HG03280 (cell line): ENCODE data around the gene XPC.

Experiments used
- ATAC-seq: cut with Tn5 transposase; IDR thresholded peaks from one replicate; pipeline ENCODE4 v1.9.1; 2021; ENCODE audit warnings: mild to moderate bottlenecking, moderate library complexity; ENCODE audit not compliant: unreplicated experiment

XPC gene

DNA sequence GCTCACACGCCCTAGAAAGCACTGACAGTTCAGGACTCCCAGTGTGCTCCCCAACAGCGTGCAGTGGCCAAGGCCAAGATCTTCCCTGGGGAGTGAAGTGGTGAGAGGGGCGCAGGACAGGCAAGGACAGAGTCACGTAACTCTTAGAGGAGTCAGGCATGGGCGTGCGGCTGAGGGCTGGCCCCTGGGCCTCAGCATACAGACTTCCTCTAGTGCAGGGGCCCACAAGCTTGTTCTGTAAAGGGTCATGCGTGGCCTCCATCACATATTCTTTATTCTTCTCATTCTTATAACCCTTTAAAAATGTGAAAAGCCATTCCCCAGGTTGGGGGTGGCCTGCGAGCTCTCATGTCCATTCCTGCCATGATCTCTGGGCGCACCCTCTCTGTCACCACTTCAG, 28.3 kb downstream of the XPC start:
- ATAC-seq, result no peak

DNA sequence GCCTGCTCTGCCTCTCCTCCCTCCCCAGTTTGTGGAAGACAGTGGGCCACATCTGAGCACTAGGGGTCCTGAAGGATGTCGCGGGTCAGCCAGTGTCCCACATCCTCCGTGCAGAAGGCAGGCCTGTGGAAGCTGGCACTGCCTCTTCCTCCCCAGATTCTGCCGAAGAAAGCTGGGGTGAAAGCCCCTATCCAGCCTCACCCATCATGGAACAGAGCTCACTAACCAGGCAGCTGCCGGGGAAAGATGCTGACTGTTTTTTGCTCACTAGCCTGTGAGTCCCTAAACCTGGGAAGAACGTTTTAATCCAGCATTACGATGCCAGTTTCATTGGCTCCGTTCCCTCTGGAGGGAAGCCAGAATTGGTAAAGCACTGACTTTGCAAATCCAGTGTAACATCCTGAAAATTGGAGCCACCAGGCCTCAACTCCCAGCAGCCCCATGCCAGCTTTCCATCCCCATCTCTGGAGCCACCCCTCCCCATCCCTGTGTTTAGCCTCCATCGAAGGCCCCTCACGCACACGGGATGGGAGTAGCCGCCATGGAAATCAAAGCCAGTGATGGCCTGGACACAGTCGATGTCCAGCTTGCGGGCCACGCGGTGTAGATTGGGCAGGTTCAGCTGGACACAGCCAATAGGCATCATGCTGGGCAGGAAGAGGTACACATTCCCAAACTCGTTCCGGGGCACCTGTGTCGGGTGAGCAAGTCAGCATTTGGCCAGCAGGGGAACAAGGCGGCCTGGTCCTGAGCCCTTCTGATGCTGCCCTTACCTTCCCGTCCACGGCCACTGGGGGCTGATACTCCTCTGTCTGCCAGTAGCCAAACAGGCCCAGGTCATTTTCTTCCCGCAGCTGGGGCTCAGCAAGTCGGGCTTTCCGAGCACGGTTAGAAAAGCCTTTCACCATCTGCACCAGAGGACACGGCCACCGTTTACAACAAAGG, 30.1 kb downstream of the XPC start:
- ATAC-seq, result no peak

DNA sequence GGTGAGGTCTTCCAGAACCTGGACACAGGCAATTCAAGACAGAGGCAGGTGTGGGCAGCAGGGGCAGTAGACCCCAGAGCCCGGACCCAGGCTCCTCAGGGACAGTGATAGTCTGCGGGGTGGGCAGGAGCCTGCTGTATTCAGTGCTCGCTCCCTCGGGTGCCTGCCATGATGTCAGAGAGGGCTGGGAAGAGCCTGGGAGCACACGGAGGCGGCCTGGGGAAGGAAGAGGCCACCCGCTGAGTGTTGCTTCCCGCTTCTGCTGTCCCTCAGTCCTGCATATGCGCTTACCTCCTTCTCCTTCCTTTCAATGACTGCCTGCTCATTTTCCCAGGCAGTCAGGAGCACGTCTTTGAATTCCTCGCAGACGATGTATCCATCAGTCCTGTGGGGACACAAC, 30.8 kb downstream of the XPC start:
- no peak for ATAC-seq

DNA sequence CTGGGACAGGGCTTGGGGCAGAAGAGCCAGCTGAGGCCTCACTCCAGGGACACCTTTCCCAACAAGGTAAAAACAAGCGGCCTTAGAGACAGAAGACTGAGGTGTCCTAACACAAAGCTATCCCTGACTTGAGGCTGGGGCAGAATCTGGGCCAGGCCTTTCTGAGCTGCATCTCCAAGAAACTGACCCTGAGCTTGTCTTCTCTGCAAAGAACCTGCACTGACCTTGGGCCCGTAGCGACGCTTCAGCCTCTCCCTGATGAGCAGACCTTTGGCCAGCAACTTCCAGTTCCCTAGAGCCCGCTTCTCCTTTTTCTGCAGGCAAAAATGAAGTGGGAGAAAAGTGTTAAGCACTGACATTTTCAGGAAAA, 31.4 kb downstream of the XPC start:
- ATAC-seq, result no peak

DNA sequence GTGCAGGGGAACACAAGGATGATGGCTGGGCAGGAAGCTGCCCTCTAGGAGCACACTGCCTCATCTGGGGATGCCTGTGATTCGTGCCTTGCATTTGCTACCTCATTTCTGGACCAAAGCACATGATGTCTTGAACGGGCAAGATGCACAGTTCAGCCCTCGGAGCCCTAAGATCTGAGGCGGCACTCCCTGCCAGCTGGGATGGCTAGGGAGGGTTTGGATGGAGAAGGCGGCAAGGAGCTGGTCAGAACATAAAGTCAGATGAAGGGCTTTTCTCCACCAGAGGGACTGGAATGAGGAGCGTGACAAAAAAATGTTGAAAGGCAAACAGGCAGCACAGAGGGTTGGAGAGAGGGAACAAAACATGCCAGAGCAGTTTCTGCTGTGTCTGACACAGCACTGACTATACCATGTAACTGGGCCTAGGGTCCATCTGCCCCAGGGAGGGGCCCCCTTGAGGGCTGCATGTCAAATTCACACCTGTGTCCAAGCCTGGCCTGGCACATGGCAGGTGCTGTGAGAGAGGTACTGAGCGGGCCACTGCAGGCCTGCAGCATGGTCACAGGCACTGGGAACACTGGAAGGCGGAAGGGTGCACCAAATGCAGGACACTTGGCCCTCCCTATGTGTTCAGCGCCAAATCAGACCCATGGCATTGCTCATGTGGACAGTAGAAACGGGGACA, 31.9 kb downstream of the XPC start:
- ATAC-seq, result no peak

DNA sequence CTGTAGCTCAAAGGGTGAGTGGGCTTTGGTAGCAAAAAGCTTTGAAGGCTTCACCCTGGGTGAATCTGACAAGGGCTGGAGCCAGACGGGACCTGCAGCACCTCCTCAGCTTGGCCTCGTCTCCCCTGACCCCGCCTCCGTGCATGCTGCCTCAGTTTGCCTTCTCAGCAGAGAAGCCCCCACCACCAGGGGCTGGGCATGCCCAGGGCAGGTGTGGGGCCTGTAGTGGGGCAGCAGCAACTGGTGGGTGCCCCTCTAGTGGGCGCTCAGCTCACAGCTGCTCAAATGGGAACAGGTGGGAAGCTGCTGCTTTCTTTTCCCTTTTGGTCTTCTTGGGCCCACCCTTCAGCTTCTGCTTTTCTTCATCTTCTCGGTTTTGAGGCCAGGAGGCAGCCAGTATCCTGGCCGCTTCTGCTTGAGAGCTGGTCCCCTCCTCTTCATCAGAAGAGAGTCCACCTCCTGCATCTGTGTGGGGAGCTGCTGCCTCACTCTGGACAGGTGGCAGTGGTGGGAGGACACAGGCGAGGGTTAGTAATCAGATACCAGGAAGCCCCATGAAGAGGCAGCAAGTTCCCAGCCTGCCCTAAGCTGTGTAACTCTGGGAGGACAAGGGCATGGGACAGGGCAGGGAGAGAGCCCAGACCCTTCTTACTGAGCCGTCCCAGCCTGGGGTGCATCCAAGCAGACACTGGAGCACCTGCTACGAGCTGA, 32.6 kb downstream of the XPC start:
- ATAC-seq, result no peak

DNA sequence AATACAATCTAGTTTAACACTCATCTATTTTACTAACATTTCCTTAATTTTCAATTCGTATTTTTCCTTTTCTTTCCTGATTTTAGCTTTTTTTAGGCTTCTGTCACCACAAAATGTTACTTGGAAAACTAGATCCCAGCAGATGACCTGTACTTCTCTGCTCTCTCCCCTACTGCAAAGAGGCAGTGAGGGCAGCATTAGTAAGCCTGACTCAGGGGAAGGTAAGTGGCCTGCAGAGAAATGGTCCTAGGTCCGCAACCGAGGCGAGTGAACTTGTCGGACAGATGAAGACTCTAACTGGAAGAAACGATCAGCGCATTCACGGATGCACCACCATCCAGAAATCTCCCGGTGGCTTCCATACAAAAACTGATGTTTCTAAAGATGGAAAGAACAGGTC, 33.2 kb downstream of the XPC start:
- no peak for ATAC-seq

DNA sequence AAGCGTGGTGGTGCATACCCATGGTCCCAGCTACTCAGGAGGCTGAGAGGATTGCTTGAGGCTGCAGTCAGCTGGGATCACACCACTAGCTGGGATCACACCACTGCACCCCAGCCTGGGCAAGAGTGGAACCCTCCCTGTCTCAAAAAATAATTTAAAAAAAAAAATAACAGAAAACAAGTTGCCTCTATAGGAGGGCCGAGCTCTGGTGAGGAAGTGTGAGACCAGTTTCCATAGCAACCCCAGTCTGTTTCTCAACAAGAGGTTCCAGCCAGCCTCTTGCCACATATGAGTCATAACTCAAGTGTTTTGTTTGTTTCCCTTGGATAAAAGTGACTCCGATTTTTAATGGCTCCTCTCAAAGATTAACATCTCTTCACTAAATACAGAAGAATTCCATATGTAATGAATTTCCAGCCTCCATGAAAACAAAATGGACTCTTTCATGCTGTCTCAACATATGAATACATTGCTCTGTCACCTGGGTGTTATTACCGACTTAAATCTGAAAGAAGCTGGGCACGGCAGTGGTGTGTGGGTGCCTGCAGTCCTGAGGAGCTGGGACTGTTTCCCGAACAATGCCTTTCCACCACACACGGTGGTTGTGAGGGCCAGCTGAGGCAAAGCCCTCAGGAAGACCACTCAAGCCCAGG, 33.9 kb downstream of the XPC start:
- ATAC-seq, result peak; percentile 95

DNA sequence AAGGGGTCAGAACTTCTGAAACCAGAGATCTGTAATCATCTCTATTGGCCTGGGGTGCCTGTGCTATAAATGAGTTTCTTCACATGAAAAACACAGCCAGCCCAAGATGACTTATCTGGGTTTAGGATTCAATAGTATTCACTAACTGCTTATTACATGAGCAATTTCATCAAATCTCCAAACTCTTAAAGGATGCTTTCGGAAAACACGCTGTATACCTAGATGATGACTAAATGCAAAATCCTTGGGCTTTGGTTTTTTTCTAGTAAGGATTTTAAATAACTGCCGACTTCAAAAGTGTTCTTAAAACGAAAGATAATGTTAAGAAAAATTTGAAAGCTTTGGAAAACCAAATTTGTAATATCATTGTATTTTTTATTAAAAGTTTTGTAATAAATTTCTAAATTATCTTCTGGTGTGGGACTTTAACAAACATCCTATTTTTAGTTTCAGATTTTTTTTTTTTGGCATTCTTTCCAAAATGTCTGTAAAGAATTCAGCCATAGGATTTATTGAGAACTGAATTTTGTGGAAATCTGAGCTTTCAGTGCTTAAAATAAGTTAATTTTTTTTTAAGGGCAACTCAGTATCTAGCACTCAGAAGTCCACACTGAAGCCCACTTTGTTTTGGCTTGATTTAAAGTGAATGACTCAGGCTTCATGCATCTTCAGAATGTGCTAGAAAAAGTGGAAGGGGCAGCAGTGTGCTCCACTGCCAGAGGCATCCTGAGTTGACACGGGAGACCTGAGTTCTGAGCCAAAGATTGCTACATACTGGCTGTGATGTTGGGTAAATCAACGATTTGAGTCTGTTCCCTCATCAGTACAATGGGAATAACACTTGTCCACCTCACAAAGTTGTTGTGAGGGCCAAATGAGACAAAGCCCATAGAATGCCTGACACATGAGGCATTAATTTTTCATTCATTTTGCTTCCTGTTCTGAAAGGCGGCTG, 34.9 kb downstream of the XPC start:
- ATAC-seq, result no peak

DNA sequence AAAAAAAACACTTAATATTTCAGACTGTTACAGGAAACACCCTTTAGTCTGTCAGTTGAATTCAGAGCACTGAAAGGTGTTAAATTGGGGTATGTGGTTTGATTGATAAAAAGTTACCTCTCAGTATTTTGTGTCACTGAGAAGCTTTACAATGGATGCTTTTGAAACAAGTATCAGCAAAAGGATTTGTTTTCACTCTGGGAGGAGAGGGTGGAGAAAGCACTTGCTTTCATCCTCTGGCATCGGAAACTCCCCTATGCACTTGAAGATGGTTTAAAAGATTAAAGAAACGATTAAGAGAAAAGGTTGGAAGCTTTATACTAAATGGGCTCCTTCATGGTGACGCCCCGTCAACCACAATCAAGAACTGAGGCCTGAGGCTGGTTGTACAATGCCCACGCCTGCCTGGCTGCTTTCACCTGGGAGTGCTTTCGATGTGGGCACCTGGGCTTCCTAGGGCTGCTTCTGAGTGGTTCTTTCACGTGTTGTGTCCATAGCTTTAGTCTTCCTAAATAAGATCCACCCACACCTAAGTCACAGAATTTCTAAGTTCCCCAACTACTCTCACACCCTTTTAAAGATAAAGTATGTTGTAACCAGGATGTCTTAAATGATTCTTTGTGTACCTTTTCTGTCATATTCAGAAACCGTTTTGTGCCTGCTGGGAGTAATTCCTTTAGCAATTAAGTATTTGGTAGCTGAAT, 35.7 kb downstream of the XPC start:
- no peak for ATAC-seq

DNA sequence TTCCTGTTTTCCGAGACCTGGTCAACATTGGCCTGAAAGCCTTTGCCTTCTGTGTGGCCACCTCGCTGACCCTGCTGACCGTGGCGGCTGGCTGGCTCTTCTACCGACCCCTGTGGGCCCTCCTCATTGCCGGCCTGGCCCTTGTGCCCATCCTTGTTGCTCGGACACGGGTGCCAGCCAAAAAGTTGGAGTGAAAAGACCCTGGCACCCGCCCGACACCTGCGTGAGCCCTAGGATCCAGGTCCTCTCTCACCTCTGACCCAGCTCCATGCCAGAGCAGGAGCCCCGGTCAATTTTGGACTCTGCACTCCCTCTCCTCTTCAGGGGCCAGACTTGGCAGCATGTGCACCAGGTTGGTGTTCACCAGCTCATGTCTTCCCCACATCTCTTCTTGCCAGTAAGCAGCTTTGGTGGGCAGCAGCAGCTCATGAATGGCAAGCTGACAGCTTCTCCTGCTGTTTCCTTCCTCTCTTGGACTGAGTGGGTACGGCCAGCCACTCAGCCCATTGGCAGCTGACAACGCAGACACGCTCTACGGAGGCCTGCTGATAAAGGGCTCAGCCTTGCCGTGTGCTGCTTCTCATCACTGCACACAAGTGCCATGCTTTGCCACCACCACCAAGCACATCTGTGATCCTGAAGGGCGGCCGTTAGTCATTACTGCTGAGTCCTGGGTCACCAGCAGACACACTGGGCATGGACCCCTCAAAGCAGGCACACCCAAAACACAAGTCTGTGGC, 36.6 kb downstream of the XPC start:
- no peak for ATAC-seq

DNA sequence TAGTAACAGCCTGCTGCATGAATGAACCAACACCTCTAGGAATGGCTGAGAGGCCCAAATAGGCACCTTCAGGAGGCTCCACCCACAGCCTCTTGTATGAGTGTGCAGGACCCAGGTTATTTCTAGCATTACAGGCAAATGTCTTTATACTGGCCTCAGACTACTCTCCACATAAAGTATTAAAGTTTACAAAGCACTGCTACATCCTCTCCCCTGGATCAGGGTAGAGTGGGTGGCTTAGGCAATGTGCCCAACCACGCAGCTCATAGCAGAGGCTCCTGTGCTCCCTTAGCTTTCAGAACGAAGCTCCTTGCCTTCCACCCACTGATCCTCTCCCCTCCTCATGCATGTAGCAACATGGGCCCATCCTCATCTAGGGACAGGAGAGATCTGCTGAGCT, 37.3 kb downstream of the XPC start:
- ATAC-seq, result no peak

DNA sequence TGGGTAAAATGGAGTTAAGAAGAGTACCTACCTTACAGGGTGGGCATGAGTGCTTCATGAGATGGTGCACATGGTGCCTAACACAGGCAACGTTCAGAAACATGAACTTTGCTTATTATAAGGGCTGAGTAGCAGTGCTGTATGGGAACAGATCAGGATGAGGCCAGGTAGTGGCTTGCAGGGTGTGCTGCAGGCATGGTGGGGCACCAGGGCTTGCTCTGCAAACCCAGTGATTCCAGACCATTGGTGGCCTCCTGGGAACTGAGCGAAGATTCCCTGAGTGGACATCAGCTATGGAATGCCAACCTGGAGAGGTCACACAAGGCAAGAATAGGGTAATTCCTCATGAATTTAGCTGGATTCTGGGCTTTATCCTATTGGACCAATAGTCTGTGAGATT, 37.7 kb downstream of the XPC start:
- ATAC-seq, result no peak

DNA sequence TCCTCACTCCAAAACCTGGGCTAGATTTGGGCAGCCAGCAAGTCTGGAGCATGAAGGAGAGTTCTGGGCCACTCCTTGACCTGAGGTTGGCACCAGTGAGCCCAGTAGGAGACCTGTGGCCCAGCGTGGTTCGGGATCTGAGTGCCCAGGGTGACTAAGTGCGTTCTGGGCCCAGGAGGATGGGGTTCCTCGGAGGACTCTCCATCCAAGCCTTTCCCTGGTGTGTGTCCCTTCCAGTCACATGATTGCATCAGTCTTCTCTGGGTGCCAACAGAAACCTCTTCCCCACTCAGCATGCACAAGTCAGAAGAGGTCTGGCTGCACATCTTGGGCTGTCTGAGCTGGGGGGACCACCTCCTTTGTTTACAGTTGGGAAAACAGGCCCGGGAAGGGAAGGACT, 38.6 kb downstream of the XPC start:
- no peak for ATAC-seq

DNA sequence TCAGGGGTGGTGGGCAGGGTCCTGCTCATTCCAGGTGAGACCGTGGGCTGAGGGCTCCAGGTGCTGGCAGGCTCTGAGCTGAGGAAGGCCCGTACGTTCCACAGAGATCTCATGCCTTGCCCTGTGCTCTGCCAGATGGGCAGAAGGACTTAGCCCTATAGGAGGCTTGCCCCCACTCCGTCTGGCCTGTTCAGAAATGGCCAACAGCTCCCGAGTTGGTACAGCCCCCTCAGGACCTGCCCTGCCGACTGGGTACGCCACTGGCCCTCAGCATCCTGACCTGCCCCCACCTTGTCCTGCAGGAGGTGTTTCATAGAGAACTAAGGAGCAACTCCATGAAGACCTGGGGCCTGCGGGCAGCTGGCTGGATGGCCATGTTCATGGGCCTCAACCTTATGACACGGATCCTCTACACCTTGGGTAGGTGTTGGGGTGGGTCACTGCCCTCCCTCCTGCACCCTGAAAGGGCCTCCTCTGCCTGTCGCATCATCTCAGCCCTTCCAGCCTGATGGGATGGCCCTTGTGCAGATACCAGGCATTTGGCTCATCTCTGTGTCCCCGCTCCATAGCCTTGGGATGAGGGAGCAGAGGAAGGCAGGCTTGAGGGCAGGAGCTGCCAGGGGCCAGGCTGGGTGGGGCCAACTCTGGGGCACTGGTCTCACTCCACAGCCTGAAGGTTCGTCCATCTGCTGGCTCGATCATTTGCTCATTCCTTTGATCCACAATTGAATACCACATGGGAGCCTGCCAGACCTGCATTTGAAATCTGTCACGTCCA, 39.3 kb downstream of the XPC start:
- ATAC-seq, result no peak

DNA sequence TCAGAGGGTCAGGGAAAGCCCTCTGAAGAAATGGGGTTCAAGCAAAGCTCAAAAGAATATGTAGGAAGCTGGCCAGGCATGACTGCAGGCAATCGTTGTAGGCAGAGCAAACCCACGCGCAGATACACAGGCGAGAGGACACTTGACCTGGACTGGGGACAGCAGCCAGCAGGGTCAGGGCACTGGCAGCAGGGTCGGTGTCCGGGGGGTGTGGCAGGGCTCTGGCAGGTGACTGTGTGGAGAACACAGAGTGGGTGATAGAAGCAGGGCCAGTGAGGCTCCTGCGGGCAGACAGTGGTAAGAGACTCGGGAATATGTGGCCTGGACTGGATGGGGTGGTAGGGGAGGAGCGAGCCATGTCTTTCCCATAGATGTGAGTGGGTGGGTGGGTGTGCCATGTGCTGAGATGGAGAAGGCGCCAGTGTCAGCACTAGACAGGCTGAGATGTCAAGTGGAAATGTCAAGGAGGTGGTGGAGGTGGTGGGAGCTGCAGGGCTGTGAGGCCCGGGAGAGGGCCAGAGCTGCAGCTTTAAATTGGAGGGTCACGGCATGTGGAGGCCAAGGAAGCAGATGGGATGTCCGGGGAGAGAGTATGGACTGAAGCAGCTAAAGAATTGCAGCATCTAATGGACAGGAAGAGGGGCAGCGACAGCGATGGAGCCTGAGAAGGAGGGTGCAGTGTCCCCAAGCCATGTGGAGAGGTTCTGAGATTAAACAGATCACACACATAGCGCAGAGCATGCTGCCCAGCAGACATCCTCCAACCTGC, 40.1 kb downstream of the XPC start:
- no peak for ATAC-seq

DNA sequence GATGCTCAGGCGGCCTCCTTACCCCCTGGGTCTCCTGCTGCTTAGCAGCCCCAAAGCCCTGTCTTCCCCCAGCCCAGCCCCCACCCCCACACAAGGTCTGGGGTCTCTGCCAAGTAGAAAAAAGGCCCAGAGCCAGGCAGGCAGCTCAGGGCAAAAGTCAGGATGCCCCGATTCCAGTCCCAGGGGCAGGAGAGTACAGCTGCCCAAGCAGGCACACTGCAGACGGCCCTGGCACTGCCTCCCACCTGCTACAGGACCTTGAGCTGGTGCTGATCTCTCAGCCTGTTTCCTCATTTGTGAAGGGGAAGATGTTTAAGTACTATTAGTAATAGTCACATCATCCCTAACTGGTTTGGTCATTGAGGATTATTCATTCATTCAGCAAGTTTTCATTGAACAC, 41.0 kb downstream of the XPC start:
- ATAC-seq, result no peak
